GM19238 (cell line): ENCODE measurements around the gene CCR5AS.

Source experiments
- DNase-seq: peaks from one replicate; pipeline ENCODE4 v3.0.0; 2011; ENCODE audit warnings: low spot score; ENCODE audit not compliant: insufficient read length

Gene CCR5AS

DNA sequence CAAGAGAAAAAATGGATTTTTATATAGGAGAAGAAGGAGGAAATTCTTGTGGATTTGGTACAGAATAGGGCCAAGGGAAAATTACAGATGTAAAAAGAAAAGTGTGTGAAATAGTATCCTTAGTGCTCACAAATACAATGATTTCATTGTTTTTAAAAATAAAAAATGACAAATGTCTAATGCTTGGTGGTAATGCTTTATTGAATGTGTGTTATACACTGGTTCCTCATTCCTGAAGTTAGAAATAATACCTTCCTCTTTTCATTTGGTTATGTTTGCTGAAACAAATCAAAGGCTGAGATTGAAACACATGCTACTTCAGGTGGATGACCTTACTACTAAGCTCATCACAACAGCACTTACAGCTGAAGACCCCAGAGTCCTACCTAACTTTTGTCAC lies 90.7 kb downstream of the CCR5AS start:
- DNase-seq = no peak

DNA sequence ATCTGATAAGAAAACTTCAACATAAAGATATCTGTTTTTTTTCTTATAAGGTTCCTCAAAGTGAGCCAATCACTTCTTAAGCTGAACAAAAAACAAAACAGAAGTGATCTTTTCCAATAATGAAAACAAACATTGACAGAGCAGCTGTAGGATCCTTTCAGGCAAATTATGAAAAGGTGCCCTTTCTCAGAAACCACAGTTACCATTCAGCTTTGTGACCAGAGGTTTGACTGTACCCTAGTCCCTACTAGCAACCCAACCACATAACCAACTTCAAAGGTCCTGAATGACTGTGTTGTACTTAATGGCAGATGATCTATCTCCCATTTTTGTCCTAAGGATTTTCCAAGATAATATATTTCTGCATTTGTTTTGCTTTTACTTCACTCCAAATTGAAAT lies 92.3 kb downstream of the CCR5AS start:
- DNase-seq = no peak
